GM18505 (cell line): ENCODE data around the gene ATP11C.
A peak's percentile ranks its signal among the peaks of the same experiment; 100 is the strongest.

Experiments
- ATAC-seq: cut with Tn5 transposase; IDR thresholded peaks from one replicate; pipeline ENCODE4 v1.9.1; 2021; ENCODE audit not compliant: unreplicated experiment
- POLR2A ChIP-seq: IDR thresholded peaks from 4 replicates; pipeline ENCODE4 v1.6.1; 2011; ENCODE audit warnings: borderline replicate concordance; ENCODE audit not compliant: insufficient read depth, insufficient read length; ENCODE audit errors: extremely low read depth

ATP11C gene

GRCh38 chrX:139828830-139829229 is 104.0 kb downstream of the ATP11C start:
- no peak for TF ChIP-seq POLR2A
- no peak for ATAC-seq

GRCh38 chrX:139828033-139828432 is 104.8 kb downstream of the ATP11C start:
- no peak for ATAC-seq
- TF ChIP-seq POLR2A = no peak

GRCh38 chrX:139826065-139827044 is 106.5 kb downstream of the ATP11C start:
- no peak for TF ChIP-seq POLR2A
- peak; percentile 52 for ATAC-seq

- peak; percentile 39 for ATAC-seq
- no peak for TF ChIP-seq POLR2A
Measured at GRCh38 chrX:139825618-139826017, 107.2 kb downstream of the ATP11C start.

GRCh38 chrX:139823806-139824205 is 109.0 kb downstream of the ATP11C start:
- ATAC-seq = no peak

GRCh38 chrX:139820358-139820984 is 112.4 kb downstream of the ATP11C start:
- ATAC-seq = no peak
- no peak for TF ChIP-seq POLR2A

More at GRCh38 chrX:139823806-139824205, 109.0 kb downstream of the ATP11C start:
- TF ChIP-seq POLR2A = no peak

- no peak for ATAC-seq
- no peak for TF ChIP-seq POLR2A
Measured at GRCh38 chrX:139816204-139816603, 116.6 kb downstream of the ATP11C start.

GRCh38 chrX:139815771-139816170 is 117.1 kb downstream of the ATP11C start:
- no peak for TF ChIP-seq POLR2A
- no peak for ATAC-seq

- no peak for TF ChIP-seq POLR2A
- peak; percentile 81 for ATAC-seq
Measured at GRCh38 chrX:139811942-139812629, 120.8 kb downstream of the ATP11C start.

- no peak for TF ChIP-seq POLR2A
- no peak for ATAC-seq
Measured at GRCh38 chrX:139804482-139804881, 128.4 kb downstream of the ATP11C start.

- ATAC-seq = no peak
- no peak for TF ChIP-seq POLR2A
Measured at GRCh38 chrX:139803224-139803623, 129.6 kb downstream of the ATP11C start.

GRCh38 chrX:139802048-139802447 is 130.8 kb downstream of the ATP11C start:
- no peak for ATAC-seq
- TF ChIP-seq POLR2A = no peak

- TF ChIP-seq POLR2A = no peak
- no peak for ATAC-seq
Measured at GRCh38 chrX:139801397-139801813, 131.4 kb downstream of the ATP11C start.
